NCI-H2171 treated with DMSO at 0.1 percent for 48 hours (cell line): Measurements from ENCODE around the gene DDX3X.
"Not testable (repeated sequence)": the region's sequence is repeated elsewhere in the genome, so short reads cannot be mapped to it uniquely, and the experiment has no call there.

ENCODE experiments used
- DNase-seq: peaks from one replicate; lab custom pipeline; 2025; lab: John Stamatoyannopoulos, UW

Gene DDX3X

GRCh38 chrX:41373989-41374606, 40.1 kb downstream of the DDX3X start:
- DNase-seq, result no peak

DNA sequence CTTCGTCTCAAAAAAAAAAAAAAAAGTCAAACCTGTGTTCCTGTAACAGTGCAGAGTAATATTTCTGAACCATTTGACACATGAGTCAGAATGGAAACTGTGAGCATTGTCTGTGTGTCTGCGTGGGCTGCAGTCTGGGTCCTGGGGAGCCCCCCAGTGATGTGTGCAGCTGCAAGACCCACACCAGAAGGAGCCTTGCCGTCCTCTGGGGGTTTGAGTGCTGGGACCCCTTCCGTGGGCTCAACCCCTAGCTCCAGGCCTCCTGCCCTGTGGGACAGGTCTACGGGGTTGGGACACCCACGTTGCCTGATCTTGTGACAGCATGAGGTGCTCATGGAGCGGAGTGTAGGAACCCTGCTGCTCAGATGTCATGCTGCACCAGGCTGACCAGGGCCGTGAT, 43.7 kb downstream of the DDX3X start:
- DNase-seq, result no peak

GRCh38 chrX:41381685-41382084, 47.7 kb downstream of the DDX3X start:
- peak; percentile 3 for DNase-seq

DNA sequence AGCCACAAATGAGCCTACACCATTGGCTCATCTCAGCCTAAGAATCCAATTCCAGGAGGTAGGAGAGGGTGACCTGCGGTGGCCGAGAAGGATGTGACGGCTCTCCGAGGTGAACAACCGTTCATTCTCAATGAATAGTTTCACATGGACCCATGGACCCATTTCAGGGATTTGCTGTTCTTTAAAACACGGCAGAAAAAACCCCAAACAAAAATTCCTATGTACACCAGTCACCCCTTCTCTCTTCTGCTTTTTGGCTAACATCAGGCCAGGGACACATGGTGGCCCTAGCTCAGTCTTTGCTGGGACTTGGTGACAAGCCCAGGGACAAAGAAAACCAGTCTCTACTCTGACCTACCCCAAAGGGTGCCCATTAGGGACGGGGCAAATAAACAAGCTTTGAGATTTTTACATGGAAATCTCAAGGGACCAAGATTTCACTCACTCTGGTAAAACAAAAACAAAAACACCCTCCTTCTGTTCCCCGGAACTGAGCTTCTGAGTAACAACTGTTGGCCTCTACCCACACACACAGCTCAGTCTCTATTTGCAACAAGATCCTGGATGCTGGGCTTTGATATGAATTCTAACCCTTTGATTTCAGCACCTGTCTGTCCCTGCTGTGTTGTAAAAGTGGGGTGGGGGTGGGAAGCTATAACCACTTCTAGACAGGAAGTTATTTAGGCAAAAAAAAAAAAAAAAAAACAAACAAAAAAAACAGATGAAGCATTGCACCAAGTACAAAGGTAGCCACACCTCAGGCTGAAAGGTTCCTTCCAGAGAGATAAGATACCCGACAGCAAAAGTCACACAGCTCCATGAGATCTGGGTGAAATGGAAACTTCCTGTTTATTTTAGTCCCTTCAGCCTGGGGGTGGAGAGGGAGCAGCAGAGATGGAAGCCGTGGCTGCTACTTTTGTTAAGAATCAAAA, 49.0 kb downstream of the DDX3X start:
- peak; percentile 51 for DNase-seq

DNA sequence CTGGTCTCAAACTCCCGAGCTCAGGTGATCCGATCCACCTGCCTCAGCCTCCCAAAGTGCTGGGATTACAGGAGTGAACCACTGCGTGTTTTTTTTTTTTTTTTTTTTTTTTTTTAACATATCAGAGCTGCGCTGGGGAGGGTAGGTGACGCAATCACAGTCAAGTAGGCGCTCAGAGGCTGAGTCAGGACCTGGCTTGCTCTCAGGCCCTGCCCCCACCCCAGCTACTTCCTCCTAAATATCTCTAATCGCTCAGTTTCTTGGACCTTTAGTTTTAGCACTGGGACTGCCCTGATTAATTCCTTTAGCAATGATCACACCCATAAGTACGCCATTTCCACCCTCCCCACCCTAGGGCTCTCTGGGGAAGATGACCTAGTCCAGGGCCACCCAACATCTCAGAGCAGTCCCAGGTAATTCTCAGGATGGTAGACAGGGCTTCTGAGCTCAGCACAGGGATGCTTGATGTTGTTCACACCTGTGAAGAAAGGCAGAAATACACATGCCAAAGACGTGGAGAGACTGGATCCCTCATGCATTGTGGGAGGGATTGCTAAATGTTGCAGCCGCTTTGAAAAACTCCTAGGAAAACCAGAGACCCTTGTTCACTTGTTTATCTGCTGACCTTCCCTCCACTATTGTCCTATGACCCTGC, 50.2 kb downstream of the DDX3X start:
- DNase-seq, result peak; percentile 14

DNA sequence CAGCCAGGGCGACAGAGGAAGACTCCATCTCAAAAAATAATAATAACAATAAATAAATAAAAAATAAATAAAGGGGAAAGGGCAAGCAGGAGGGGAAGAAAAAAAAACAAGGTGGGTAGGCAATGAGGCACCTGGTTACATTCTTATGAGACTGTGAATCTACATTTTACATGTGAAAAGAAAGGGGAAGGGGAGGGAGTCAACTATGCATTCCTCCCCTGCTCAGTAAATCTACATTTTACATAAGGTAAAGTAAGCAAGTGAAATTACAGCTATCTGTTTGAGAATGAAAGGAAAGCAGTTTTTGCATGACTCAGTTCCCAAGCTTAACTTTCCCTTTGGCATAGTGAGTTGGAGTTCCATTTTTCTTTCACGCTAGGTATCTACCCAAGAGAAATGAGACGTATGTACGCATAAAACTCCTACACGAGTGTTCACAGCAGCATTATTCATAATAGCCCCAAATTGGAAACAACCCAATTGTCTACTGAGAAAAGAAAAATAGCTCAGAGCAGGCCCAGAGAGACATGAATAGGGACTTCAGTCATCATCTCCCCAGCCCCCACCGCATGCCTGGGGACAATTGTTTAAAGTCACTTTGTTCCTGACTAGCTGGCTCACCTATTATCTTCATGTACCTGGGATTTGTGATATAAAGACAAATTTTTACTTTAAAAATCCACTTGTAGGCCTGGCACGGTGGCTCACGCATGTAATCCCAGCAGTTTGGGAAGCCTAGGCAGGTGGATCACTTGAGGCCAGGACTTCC, 52.4 kb downstream of the DDX3X start:
- no peak for DNase-seq

GRCh38 chrX:41388543-41388942, 54.6 kb downstream of the DDX3X start:
- DNase-seq, result no peak

GRCh38 chrX:41389311-41389888, 55.4 kb downstream of the DDX3X start:
- DNase-seq, result no peak

DNA sequence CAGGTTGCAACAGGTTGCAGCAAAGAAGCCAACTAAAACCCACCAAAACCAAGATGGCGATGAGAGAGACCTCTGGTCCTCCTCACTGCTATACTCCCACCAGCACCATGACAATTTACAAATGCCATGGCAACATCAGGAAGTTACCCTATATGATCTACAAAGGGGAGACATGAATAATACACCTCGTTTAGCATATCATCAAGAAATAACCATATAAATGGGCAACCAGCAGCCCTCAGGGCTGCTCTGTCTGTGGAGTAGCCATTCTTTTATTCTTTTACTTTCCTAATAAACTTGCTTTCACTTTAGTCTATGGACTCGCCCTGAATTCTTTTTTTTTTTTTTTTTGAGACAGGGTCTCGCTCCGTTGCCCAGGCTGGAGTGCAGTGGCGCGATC, 56.6 kb downstream of the DDX3X start:
- DNase-seq, result not testable (repeated sequence)

DNA sequence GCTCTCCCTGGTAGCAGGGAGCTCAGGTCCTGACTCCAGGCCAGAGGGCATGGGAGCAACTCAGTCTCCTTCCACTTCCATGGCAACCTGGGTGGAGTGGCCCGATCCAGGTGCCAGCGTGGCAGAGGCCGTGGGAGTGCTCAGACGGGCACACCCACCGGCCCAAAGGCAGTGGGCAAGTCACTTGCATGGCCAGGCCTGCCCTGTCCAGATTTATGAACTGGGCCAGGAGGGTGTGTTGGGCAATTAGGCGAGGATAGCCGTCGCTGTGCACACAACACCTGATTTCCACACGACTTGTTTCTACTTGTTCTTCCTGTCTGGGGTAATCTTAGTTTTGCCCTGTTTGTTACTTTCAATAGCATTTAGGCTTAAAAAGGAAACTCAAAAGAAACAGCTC, 57.6 kb downstream of the DDX3X start:
- no peak for DNase-seq

GRCh38 chrX:41394293-41394692, 60.3 kb downstream of the DDX3X start:
- DNase-seq, result no peak

DNA sequence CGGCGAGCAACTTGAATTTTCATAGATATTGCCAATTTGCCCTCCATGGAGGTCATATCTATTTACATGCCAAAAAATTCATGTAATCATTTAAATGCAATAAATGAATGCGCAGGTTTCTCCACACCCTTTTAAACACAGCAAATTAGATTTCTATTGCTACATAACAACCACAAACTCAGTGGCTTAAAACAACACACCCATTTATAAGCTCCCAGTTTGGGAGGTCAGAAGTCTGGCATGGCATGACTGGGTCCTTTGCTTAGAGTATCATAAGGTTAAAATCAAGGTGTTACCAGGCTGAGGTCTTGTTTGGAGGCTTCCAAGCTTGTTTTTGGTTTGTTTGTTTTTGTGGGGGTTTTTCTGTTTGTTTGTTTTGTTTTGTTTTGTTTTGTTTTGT, 63.3 kb downstream of the DDX3X start:
- DNase-seq, result no peak

DNA sequence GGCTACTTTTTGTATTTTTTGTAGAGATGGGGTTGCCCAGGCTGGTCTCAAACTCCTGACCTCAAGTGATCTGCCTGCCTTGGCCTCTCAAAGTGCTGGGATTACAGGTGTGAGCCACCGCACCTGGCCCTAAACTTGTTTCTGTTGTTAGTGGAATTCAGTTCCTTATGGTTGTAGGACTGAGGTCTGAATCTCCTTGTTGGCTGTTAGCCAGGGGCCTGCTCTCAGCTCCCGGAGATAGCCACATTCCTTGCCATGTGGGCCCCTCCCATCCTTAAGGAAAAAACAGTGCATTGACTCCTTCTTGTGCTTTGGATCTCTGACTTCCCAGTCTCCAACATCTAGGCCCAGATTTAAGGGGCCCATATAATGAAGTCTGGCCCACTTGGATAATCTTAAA, 63.8 kb downstream of the DDX3X start:
- DNase-seq, result no peak

- not testable (repeated sequence) for DNase-seq
These were observed 68.6 kb downstream of the DDX3X start for GRCh38 chrX:41402556-41402955.

DNA sequence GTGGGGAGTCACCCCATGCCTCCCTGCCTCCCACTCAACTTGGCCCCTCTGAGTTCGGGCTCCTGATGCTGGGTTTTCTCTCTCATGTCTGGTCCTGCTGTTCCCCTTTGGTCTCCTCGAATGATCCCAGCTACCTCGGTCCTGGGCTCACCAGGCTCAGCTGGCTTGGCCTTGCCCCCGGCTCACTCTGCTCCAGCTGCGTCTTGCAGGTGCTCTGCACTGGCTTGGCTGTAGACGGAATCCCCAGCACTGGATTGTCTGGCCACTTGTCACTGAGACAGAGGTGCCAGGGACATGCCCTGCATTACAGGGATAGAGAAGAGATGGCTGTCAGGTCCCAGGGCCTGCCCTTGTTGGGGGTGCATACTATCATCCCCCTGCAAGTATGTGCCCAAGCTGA, 71.6 kb downstream of the DDX3X start:
- no peak for DNase-seq

- no peak for DNase-seq
These were observed 72.2 kb downstream of the DDX3X start for GRCh38 chrX:41406201-41406600.

DNA sequence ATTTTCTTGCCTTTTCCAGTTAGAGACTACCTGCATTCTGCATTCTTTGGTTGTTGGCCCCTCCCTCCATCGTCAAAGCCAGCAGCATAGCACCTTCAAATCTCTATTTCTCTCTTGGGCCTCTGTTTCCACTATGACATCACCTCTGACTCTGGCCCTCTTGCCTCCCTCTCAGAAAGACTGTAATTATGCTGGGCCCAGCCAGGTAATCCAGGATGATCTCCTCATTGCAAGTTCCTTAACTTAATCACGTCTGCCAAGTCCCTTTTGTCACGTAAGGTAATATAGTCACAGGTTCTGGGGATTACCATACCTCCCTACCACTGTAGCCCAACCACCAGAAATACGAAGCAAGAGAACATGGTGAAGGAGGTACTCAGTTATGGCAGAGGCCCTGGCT, 73.9 kb downstream of the DDX3X start:
- no peak for DNase-seq

DNA sequence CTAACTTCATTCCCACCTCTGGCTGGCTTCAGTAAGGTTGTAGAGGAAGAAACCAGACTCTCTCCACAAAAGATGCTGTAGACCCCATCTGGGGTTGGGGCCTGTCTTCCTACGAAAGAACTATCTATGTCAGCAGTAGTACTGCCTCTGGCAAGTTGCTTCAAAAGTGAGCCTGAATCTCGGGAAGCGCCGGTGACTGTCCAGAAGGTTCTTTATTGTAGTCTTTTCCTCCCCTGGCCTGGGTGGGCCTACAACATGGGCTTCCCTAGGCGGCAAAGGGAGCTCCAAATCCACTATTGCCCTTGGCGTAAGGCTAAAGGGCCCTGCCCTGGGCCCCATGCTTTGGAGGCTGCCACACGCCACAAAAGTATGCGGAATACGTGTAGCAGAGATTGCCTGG, 74.6 kb downstream of the DDX3X start:
- no peak for DNase-seq

GRCh38 chrX:41409006-41409405, 75.0 kb downstream of the DDX3X start:
- no peak for DNase-seq

- DNase-seq, result not testable (repeated sequence)
These were observed 77.3 kb downstream of the DDX3X start for GRCh38 chrX:41411222-41411621.

DNA sequence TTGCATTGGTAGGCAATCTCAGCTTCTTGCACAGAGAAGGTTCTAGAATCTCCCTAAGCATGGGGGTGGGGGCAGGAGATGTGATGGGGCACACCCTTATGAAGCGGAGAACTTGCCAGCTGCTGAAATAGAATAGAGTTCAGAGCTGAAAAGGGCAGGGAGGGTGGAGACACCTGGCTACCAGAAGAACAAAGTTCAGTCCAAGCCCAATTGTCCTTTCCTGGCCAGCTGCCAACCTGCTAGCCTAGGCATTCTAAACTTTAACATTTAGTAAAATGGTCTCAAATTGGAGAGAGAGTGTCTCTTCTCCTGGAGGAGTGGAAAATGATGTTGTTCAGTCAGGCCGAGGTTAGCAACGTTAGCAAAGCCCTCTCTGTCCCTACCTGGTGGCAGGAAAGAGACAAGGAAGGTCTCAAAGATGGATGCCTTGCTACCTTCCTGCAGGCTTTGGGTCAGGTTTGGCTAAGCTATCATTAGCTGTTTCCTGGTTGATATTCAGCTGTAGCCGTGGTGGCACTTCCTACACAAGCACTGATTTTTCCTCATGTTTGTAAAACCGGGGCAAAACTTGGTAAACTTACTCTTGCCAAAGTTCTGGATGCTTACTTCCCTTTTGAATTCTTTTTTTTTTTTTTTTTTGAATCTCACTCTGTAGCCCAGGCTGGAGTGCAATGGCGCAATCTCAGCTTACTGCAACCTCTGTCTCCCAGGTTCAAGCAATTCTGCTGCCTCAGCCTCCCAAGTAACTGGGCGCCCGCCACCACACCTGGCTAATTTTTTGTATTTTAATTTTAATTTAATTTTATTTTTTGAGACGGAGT, 78.5 kb downstream of the DDX3X start:
- DNase-seq, result no peak
